Inflammatory macrophage (primary cell): ENCODE measurements around the gene CEACAM5.

Experiments
- DNase-seq, 2 donors: peaks; one replicate each; pipeline ENCODE4 v3.0.0-alpha.2; 2020 to 2022
- total RNA-seq, 18 experiments: gene quantifications; one replicate each; lab custom pipeline; 2026; ENCODE audit warnings: mixed read lengths in 6 of 18, inconsistent platforms in 2 of 18; lab: John Stamatoyannopoulos, UW

Gene CEACAM5
- total RNA-seq = 0 to 0.65 (median 0) reads per million in 18 experiments

DNA sequence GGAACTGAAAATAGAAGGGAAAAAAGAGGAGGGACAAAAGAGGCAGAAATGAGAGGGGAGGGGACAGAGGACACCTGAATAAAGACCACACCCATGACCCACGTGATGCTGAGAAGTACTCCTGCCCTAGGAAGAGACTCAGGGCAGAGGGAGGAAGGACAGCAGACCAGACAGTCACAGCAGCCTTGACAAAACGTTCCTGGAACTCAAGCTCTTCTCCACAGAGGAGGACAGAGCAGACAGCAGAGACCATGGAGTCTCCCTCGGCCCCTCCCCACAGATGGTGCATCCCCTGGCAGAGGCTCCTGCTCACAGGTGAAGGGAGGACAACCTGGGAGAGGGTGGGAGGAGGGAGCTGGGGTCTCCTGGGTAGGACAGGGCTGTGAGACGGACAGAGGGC lies at the start of gene CEACAM5:
Gene CEACAM5 (plus strand): TSS at position 146 of the 400 bp plus-strand sequence. CDS start 106 bp downstream, at position 252.
- no peak for DNase-seq

DNA sequence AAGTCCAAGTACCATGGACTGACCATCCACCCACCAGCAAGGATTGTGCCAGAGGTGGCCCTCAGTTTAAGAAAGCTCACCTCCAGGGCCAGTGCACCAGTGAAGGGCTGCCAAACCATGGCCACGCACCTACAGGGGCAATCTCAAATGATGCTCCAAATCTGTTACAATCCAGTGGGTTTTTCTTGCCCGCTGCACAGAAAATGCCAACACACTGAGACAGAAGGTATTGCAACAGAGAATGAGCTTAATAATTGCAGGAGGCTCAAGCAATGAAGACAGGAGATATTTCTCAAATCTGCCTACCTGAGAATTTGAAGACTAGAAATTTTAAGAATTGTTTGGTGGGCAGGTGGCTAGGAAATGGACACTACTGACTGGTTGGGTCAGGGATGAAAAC lies 42.4 kb upstream of the CEACAM5 start:
- DNase-seq = no peak

DNA sequence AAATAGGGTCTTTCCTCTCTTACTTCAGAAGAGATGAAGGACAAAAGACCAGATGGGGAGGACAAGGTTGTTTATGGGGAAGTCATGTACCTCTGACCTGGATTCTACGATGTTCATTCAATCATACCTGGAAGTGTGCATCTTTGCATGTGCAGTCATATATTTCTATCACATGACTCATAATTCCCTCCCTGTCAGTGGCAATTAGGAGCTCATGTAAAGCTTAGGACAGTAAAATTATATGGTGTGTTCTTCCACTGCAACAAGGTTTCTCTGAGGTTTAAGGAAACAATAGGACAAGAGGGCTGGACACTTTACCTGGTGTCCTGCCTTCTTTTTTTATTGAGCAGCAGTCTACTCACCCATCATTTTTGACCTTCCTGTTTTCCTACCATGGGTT lies 40.1 kb upstream of the CEACAM5 start:
- no peak for DNase-seq

DNA sequence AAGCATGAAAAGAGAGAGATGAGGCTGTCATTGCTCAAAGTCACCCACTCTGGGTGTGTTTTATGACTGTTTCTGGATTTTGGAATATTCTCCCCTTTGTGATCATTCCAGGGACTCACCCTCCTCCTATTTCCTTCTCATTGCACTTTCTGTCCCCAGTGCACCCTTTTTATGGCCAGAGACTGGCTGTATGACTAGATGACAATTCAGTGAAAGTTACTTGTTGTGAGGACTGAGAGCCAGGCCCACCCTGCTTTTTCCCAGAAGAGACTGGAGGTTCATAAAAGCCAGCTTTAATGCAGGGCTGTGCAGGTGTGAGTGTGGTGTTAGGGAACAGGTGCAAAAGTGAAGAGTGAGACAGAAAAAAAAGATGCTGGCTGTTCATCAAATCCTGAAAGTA lies 37.7 kb upstream of the CEACAM5 start:
- DNase-seq = no peak

DNA sequence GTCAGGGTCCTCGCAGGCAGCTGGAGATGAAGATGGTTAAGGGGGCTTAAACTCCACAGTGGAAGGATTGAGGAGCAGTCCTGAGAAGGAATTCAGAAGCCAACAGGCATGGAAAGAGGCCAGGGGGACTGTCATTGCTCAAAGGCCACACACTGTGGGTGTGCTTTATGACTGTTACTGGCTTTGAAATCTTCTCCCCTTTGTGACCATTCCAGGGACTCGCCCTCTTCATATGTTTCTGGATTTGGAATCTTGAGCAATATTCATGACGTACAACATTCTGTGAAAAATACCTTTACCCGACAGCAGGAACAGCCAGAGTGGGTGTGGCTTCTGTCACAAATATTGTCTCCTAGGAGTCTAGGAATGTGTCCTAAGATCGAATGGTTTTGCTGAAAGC lies 36.9 kb upstream of the CEACAM5 start:
- no peak for DNase-seq

DNA sequence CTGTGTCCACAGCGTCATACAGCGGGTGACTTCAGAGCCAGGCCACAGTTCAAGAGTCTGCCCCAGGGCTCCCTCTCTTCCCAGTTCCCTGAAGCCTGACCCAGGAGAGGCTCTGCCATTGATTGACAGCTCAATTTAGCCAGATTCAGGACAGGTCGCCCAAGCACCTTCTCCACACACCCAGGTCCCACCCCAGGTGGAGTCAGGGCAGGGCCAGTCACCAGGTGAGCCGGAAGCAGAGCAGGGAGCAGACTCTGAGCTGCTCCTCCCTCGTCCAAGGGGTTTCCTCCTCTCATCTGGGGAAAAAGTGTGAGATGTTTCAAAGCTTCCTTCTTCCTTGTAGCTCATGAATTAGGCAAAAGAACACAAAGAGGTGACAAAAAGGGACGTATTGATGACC lies 26.0 kb upstream of the CEACAM5 start:
- DNase-seq = no peak

DNA sequence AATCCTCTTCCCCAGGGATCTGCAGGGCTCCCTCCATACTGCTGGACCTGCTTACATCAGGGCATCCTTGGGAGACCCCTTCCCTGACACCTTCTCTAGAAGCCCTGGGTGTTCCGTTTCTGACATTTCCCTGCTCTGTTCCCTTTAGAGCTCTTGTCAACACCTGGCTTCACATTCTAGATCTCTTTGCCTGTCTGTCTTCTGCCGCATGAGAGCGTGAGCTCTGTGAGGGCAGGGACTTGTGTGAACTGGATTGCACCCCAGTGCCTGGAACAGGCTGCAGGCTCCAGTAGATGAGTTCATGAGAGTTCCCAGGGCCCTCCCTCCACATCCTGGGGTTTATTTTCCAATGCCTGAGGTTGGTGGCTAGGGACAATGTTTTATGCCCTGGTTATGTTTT lies 21.0 kb upstream of the CEACAM5 start:
- DNase-seq = no peak

DNA sequence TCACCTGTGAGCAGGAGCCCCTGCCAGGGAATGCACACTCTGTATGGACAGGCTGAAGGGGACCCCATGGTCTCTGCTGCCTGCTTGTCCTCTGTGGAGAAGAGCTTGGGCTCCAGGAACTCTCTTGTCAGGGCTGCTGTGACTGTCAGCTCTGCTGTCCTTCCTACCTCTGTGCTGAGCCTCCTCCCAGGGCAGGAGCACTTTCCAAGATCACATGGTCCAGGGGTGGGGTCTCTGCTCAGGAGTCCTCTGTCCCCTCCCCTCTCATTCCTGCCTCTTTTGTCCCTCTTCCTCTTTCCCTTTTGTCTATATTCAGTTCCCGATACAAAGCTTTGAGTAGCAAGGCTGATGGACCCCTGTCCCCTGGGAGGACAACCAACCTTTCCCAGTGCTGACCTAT lies 20.3 kb upstream of the CEACAM5 start, which contains the start of gene CEACAM7:
Gene CEACAM7 (minus strand): TSS at position 173 of the 400 bp plus-strand sequence. CDS start 105 bp downstream, at position 68.
- no peak for DNase-seq

DNA sequence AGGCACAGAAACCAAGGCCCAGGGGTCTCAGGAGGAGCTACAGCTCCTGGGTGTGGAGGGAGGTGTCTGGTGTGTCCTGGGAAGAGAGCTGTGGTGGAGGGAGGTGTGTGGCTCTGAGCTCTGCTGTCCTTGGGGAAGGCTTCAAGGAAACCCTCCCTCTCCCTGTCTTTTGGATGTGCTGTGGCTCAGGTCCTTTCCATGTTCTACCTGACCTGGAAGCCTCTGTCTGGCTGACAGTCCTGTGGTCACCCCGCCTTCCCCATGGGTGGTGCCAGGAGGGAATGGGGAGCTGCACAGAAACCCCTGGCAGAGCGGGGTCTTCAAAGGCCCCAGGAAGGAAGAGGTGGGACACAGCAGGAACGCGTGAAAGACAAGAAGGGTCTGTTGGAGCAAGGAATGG lies 19.7 kb upstream of the CEACAM5 start:
- no peak for DNase-seq

DNA sequence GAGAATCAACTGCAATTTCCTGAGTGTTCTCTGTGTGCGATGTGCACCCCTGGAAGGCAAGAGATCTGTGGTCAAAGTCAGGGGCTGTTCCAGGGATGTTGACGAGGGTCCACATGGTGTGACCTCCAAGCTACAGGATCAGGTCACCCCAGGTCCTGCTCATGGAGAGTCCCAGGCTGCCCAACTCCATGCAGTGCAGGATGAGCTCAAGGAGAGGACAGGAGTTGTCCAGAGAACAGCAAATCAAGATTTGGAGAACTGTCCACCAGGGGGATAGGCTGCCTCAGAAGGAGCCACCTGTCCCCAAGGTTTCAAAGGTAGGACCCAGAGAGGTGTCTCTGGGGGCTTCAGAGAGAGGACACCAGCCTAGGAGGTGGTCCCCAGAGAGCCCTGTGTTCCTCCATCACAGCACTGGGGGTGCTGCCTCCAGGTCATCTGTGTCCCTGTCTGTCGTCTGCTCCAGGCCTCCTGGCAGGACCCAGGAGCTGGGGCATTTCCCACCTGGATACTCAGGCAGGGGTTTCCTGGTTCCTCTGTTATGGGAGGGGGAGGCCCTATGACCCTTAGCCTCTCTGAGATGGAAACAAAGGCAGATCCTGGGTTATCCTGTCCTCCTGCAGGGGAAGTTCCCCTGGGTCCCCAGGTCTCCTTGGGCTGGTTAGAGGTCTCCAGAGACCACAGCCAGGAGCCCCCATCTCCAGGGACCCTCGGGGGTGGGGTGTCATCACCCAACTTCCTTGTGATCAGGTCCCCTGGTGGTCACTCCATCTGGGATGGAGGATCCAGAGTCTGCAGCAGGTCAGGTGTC lies 18.2 kb upstream of the CEACAM5 start:
- DNase-seq = no peak

DNA sequence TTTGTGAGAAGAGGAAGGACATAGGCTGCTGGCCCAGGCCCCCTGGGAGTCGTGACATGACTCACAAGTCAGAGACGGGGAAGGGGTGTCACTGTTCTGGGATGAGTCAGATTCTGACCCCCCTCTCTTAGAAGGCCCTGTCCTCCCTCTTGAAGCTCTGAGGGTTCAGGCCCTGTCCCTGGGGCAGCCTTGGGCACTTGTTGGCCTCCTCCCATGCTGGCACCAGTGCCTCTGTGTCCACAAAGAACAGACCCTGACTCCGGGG lies 17.7 kb upstream of the CEACAM5 start:
- no peak for DNase-seq

DNA sequence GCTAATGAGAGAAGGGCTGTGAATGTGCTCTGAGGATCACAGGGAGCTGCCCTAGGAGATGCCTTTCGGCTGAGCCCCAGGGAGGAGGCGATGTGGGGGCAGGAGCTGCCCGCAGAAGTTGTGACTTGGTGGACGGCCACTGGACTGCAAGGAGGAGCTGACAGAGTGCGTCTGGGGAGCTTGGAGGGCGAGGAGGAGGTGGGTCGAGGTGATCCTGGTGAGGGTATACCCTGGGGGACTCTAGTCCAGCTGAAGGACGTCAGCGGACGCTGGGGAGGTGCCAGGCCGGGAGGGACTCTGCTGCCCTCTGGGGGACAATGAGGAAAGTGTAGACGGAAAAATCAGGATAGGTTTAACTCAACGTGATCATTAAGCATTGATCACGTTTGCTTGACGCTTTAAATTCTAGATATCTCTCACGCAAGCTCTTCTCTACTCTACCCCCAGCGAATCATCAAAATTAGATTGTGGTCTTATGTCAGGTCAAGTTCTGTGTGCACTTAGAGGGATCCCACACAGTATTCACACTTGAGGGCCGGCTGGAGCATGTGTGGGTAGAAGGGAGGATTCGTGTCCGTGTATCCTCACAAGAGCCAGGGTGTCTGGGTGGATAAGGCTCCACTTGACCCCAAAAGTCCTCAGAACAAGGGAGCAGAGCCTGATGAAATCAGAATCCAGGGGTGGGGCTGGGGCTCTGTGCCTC lies 17.0 kb upstream of the CEACAM5 start:
- DNase-seq = peak; percentile 27 to 28

DNA sequence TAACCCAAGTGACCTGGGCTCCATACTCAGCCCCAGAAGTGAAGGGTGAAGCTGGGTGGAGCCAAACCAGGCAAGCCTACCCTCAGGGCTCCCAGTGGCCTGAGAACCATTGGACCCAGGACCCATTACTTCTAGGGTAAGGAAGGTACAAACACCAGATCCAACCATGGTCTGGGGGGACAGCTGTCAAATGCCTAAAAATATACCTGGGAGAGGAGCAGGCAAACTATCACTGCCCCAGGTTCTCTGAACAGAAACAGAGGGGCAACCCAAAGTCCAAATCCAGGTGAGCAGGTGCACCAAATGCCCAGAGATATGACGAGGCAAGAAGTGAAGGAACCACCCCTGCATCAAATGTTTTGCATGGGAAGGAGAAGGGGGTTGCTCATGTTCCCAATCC lies 14.2 kb upstream of the CEACAM5 start:
- no peak for DNase-seq

DNA sequence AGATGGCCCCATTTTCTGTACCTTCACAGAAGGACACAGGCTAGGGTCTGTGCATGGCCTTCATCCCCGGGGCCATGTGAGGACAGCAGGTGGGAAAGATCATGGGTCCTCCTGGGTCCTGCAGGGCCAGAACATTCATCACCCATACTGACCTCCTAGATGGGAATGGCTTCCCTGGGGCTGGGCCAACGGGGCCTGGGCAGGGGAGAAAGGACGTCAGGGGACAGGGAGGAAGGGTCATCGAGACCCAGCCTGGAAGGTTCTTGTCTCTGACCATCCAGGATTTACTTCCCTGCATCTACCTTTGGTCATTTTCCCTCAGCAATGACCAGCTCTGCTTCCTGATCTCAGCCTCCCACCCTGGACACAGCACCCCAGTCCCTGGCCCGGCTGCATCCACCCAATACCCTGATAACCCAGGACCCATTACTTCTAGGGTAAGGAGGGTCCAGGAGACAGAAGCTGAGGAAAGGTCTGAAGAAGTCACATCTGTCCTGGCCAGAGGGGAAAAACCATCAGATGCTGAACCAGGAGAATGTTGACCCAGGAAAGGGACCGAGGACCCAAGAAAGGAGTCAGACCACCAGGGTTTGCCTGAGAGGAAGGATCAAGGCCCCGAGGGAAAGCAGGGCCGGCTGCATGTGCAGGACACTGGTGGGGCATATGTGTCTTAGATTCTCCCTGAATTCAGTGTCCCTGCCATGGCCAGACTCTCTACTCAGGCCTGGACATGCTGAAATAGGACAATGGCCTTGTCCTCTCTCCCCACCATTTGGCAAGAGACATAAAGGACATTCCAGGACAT lies 13.4 kb upstream of the CEACAM5 start:
- no peak for DNase-seq

DNA sequence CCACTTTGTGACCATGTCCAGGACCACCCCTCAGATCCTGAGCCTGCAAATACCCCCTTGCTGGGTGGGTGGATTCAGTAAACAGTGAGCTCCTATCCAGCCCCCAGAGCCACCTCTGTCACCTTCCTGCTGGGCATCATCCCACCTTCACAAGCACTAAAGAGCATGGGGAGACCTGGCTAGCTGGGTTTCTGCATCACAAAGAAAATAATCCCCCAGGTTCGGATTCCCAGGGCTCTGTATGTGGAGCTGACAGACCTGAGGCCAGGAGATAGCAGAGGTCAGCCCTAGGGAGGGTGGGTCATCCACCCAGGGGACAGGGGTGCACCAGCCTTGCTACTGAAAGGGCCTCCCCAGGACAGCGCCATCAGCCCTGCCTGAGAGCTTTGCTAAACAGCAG lies 12.7 kb upstream of the CEACAM5 start:
- no peak for DNase-seq

DNA sequence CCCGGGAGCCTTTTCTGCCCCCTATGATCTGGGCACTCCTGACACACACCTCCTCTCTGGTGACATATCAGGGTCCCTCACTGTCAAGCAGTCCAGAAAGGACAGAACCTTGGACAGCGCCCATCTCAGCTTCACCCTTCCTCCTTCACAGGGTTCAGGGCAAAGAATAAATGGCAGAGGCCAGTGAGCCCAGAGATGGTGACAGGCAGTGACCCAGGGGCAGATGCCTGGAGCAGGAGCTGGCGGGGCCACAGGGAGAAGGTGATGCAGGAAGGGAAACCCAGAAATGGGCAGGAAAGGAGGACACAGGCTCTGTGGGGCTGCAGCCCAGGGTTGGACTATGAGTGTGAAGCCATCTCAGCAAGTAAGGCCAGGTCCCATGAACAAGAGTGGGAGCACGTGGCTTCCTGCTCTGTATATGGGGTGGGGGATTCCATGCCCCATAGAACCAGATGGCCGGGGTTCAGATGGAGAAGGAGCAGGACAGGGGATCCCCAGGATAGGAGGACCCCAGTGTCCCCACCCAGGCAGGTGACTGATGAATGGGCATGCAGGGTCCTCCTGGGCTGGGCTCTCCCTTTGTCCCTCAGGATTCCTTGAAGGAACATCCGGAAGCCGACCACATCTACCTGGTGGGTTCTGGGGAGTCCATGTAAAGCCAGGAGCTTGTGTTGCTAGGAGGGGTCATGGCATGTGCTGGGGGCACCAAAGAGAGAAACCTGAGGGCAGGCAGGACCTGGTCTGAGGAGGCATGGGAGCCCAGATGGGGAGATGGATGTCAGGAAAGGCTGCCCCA lies 11.8 kb upstream of the CEACAM5 start:
- DNase-seq = peak in 1 of 2 donors; percentile 35

DNA sequence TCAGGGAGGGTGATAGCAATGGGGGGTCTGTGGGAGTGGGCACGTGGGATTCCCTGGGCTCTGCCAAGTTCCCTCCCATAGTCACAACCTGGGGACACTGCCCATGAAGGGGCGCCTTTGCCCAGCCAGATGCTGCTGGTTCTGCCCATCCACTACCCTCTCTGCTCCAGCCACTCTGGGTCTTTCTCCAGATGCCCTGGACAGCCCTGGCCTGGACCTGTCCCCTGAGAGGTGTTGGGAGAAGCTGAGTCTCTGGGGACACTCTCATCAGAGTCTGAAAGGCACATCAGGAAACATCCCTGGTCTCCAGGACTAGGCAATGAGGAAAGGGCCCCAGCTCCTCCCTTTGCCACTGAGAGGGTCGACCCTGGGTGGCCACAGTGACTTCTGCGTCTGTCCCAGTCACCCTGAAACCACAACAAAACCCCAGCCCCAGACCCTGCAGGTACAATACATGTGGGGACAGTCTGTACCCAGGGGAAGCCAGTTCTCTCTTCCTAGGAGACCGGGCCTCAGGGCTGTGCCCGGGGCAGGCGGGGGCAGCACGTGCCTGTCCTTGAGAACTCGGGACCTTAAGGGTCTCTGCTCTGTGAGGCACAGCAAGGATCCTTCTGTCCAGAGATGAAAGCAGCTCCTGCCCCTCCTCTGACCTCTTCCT lies 11.1 kb upstream of the CEACAM5 start:
- DNase-seq = no peak

DNA sequence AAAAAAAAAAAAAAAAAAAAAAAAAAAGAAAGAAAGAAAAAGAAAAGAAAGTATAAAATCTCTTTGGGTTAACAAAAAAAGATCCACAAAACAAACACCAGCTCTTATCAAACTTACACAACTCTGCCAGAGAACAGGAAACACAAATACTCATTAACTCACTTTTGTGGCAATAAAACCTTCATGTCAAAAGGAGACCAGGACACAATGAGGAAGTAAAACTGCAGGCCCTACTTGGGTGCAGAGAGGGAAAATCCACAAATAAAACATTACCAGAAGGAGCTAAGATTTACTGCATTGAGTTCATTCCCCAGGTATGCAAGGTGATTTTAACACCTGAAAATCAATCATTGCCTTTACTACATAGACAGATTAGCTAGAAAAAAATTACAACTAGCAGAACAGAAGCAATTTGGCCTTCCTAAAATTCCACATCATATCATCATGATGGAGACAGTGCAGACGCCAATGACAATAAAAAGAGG lies 9.6 kb upstream of the CEACAM5 start:
- DNase-seq = peak; percentile 34 to 47

DNA sequence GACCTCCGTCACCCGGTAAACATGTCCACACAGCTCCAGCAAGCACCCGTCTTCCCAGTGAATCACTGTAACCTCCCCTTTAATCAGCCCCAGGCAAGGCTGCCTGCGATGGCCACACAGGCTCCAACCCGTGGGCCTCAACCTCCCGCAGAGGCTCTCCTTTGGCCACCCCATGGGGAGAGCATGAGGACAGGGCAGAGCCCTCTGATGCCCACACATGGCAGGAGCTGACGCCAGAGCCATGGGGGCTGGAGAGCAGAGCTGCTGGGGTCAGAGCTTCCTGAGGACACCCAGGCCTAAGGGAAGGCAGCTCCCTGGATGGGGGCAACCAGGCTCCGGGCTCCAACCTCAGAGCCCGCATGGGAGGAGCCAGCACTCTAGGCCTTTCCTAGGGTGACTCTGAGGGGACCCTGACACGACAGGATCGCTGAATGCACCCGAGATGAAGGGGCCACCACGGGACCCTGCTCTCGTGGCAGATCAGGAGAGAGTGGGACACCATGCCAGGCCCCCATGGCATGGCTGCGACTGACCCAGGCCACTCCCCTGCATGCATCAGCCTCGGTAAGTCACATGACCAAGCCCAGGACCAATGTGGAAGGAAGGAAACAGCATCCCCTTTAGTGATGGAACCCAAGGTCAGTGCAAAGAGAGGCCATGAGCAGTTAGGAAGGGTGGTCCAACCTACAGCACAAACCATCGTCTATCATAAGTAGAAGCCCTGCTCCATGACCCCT lies 9.0 kb upstream of the CEACAM5 start:
- DNase-seq = no peak

DNA sequence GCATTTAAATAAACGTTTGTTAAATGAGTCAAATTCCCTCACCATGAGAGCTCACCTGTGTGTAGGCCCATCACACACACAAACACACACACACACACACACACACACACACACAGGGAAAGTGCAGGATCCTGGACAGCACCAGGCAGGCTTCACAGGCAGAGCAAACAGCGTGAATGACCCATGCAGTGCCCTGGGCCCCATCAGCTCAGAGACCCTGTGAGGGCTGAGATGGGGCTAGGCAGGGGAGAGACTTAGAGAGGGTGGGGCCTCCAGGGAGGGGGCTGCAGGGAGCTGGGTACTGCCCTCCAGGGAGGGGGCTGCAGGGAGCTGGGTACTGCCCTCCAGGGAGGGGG lies 8.5 kb upstream of the CEACAM5 start:
- no peak for DNase-seq
